Cerebellar cortex (tissue), 1 donor: ENCODE measurements around the gene SMIM11.
"Not testable (repeated sequence)": the region's sequence is repeated elsewhere in the genome, so short reads cannot be mapped to it uniquely, and the experiment has no call there.

Source experiments
- DNase-seq: peaks from one replicate; pipeline ENCODE4 v3.0.0-alpha.2; 2015; ENCODE audit warnings: low spot score

The SMIM11 gene

GRCh38 chr21:34423805-34424204 lies 48.5 kb downstream of the SMIM11 start, which contains the start of gene SMIM34:
Gene SMIM34 (minus strand): TSS chr21:34423951. CDS start chr21:34423839, 112 bp downstream.
- DNase-seq = not testable (repeated sequence)

- DNase-seq = not testable (repeated sequence)
Measured at GRCh38 chr21:34427339-34427738, 52.0 kb downstream of the SMIM11 start.

GRCh38 chr21:34428441-34428840 lies 53.1 kb downstream of the SMIM11 start:
- DNase-seq = not testable (repeated sequence)

DNA sequence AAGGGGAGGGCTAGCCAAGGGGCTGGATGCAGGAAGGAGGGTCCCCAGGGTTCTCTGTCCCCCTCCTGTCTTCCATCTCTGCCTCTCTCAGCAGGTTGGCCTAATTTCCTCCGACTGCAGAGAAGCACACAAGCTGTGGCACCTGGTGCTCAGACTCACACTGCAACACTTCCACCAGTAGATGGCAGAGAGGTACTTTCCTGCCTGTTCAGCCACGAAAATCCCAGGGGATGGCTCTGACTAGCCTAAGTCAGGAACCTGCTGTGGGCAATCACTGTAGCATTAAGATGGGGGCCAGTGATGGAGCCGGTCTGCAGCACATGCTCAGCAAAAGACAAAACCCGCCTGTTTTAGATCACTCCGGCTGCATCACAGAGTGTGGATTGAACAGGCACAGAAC lies 54.4 kb downstream of the SMIM11 start:
- DNase-seq = not testable (repeated sequence)
